PC-9 (cell line): Measurements from ENCODE around the gene HIGD2B.

Experiments
- EZH2 ChIP-seq: fragments of 200-600 bp; sonication (generic); IDR thresholded peaks from 2 replicates; pipeline ENCODE4 v1.8.0; 2017; ENCODE audit warnings: antibody characterized with exemption, low read depth
- TF ChIP-seq, protein P1 (sequence below): fragments of 200-600 bp; sonication (generic); conservative IDR thresholded peaks from 2 replicates; pipeline ENCODE4 v1.6.1; 2017; ENCODE audit warnings: mixed run types, antibody characterized with exemption, mild to moderate bottlenecking, moderate library complexity

- TF ChIP-seq, protein P1, sequence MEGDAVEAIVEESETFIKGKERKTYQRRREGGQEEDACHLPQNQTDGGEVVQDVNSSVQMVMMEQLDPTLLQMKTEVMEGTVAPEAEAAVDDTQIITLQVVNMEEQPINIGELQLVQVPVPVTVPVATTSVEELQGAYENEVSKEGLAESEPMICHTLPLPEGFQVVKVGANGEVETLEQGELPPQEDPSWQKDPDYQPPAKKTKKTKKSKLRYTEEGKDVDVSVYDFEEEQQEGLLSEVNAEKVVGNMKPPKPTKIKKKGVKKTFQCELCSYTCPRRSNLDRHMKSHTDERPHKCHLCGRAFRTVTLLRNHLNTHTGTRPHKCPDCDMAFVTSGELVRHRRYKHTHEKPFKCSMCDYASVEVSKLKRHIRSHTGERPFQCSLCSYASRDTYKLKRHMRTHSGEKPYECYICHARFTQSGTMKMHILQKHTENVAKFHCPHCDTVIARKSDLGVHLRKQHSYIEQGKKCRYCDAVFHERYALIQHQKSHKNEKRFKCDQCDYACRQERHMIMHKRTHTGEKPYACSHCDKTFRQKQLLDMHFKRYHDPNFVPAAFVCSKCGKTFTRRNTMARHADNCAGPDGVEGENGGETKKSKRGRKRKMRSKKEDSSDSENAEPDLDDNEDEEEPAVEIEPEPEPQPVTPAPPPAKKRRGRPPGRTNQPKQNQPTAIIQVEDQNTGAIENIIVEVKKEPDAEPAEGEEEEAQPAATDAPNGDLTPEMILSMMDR = no peak
- no peak for TF ChIP-seq EZH2
These were observed 3.2 kb downstream of the HIGD2B start for GRCh38 chr15:72682772-72683171.
